HEK293 (cell line): ENCODE measurements around the gene TMEM185B.
A peak's percentile ranks its signal among the peaks of the same experiment; 100 is the strongest.

Experiments used
- CTCF ChIA-PET: fragments of 350-600 bp; formaldehyde crosslinking; extraction: SDS; loops from one replicate; lab custom pipeline; 2021; ENCODE audit warnings: antibody characterized with exemption; lab: Yijun Ruan, JAX
- POLR2A ChIA-PET: fragments of 300-600 bp; formaldehyde crosslinking; extraction: SDS; loops from one replicate; lab custom pipeline; 2020; ENCODE audit warnings: antibody characterized with exemption, inconsistent platforms; lab: Yijun Ruan, JAX
- H3K27ac ChIP-seq: fragments of 200-500 bp; sonication (Bioruptor generic); 2 replicates; pipeline ENCODE4 v1.5.1; 2014; ENCODE audit warnings: low read depth, low read length, control low read depth, inconsistent platforms; ENCODE audit errors: extremely low read depth
- H3K36me3 ChIP-seq, 2 experiments: fragments of 200-500 bp in 1 of 2; sonication (Bioruptor generic) in 1 of 2; 1 replicate in 1 of 2; 2 replicates in 1 of 2; pipeline ENCODE4 v1.5.1; 2014 to 2017; ENCODE audit warnings: inconsistent platforms in 2 of 2, low read length in 2 of 2; ENCODE audit not compliant: control insufficient read depth in 2 of 2, insufficient read depth in 1 of 2
- H3K4me1 ChIP-seq: fragments of 200-500 bp; sonication (Bioruptor generic); 2 replicates; pipeline ENCODE4 v1.5.1; 2014; ENCODE audit warnings: mild to moderate bottlenecking, low read length, inconsistent platforms; ENCODE audit not compliant: control insufficient read depth, insufficient read depth
- H3K4me3 ChIP-seq: 2 replicates; pipeline ENCODE4 v1.5.1; 2011; ENCODE audit warnings: low read depth, mild to moderate bottlenecking, control low read depth, low read length, moderate library complexity
- H3K9me3 ChIP-seq: fragments of 200-500 bp; sonication (Bioruptor generic); 2 replicates; pipeline ENCODE4 v1.5.1; 2014; ENCODE audit warnings: low read depth, low read length, inconsistent platforms; ENCODE audit not compliant: control insufficient read depth, insufficient read depth
- BCL11A ChIP-seq: fragments of 450-650 bp; formaldehyde crosslinking; IDR thresholded peaks from 2 replicates; pipeline ENCODE4 v1.5.1; 2016; ENCODE audit warnings: low read depth, missing biosample characterization, missing genetic modification characterization
- EGR2 ChIP-seq: fragments of 450-650 bp; formaldehyde crosslinking; IDR thresholded peaks from 2 replicates; pipeline ENCODE4 v1.5.1; 2016; ENCODE audit warnings: low read depth, missing biosample characterization, missing genetic modification characterization
- GFI1B ChIP-seq: fragments of 450-650 bp; formaldehyde crosslinking; IDR thresholded peaks from 2 replicates; pipeline ENCODE4 v1.5.1; 2016; ENCODE audit warnings: missing biosample characterization, missing genetic modification characterization
- MEIS1 ChIP-seq: sonication (generic); formaldehyde crosslinking; IDR thresholded peaks from 2 replicates; pipeline ENCODE4 v1.8.1; 2022; ENCODE audit warnings: missing genetic modification reagents, mild to moderate bottlenecking, borderline replicate concordance
- TCF7L2 ChIP-seq: IDR thresholded peaks from 2 replicates; pipeline ENCODE4 v1.6.1; 2011; ENCODE audit warnings: low read depth, mild to moderate bottlenecking, inconsistent platforms, low read length, moderate library complexity, borderline replicate concordance
- TRIM28 ChIP-seq: IDR thresholded peaks from 2 replicates; pipeline ENCODE4 v1.6.1; 2011; ENCODE audit warnings: low read length, control low read depth, borderline replicate concordance
- ZNF138 ChIP-seq: fragments of 450-650 bp; formaldehyde crosslinking; IDR thresholded peaks from 2 replicates; pipeline ENCODE4 v1.5.1; 2016; ENCODE audit warnings: missing biosample characterization, missing genetic modification characterization, borderline replicate concordance
- ZNF155 ChIP-seq: fragments of 450-650 bp; formaldehyde crosslinking; IDR thresholded peaks from 2 replicates; pipeline ENCODE4 v1.5.1; 2016; ENCODE audit warnings: missing biosample characterization, missing genetic modification characterization
- ZNF19 ChIP-seq: fragments of 450-650 bp; formaldehyde crosslinking; IDR thresholded peaks from 2 replicates; pipeline ENCODE4; 2016; ENCODE audit warnings: missing biosample characterization, missing genetic modification characterization, low read depth
- ZNF23 ChIP-seq: fragments of 450-650 bp; formaldehyde crosslinking; IDR thresholded peaks from 2 replicates; pipeline ENCODE4 v1.5.1; 2016; ENCODE audit warnings: missing biosample characterization, missing genetic modification characterization, borderline replicate concordance
- ZNF274 ChIP-seq, 2 experiments: fragments of 200-500 bp in 1 of 2; fragments of 450-650 bp in 1 of 2; sonication (Bioruptor generic) in 1 of 2; formaldehyde crosslinking in 1 of 2; IDR thresholded peaks; 2 replicates each; pipeline versions ENCODE4 v1.5.1 to v1.6.1; 2014 to 2016; ENCODE audit warnings: borderline replicate concordance in 1 of 2, inconsistent platforms in 1 of 2, low read length in 1 of 2, missing biosample characterization in 1 of 2, missing genetic modification characterization in 1 of 2
- ZNF354C ChIP-seq: fragments of 450-650 bp; formaldehyde crosslinking; IDR thresholded peaks from 2 replicates; pipeline ENCODE4 v1.5.1; 2016; ENCODE audit warnings: missing biosample characterization, missing genetic modification characterization, low read depth, borderline replicate concordance
- ZNF394 ChIP-seq: fragments of 450-650 bp; formaldehyde crosslinking; IDR thresholded peaks from 2 replicates; pipeline ENCODE4 v1.5.1; 2016; ENCODE audit warnings: missing biosample characterization, missing genetic modification characterization, mild to moderate bottlenecking, moderate library complexity, borderline replicate concordance
- ZNF529 ChIP-seq: fragments of 450-650 bp; formaldehyde crosslinking; IDR thresholded peaks from 2 replicates; pipeline ENCODE4 v1.5.1; 2017; ENCODE audit warnings: missing genetic modification characterization, missing biosample characterization; ENCODE audit not compliant: insufficient replicate concordance
- ZNF558 ChIP-seq: fragments of 450-650 bp; formaldehyde crosslinking; IDR thresholded peaks from 2 replicates; pipeline ENCODE4 v1.5.1; 2016; ENCODE audit warnings: missing biosample characterization, missing genetic modification characterization
- ZNF585B ChIP-seq: fragments of 450-650 bp; formaldehyde crosslinking; IDR thresholded peaks from 2 replicates; pipeline ENCODE4 v1.5.1; 2016; ENCODE audit warnings: missing biosample characterization, missing genetic modification characterization
- ZNF600 ChIP-seq: fragments of 450-650 bp; formaldehyde crosslinking; IDR thresholded peaks from 2 replicates; pipeline ENCODE4 v1.5.1; 2016; ENCODE audit warnings: missing biosample characterization, missing genetic modification characterization
- ZNF660 ChIP-seq: fragments of 450-650 bp; IDR thresholded peaks from 2 replicates; pipeline ENCODE4 v1.5.1; 2018; ENCODE audit warnings: missing biosample characterization, mild to moderate bottlenecking, missing genetic modification characterization
- ZNF701 ChIP-seq: fragments of 450-650 bp; formaldehyde crosslinking; IDR thresholded peaks from 2 replicates; pipeline ENCODE4 v1.5.1; 2016; ENCODE audit warnings: missing biosample characterization, missing genetic modification characterization
- ZNF776 ChIP-seq: fragments of 450-650 bp; formaldehyde crosslinking; IDR thresholded peaks from 2 replicates; pipeline ENCODE4 v1.5.0; 2017; ENCODE audit warnings: missing biosample characterization, missing genetic modification characterization, borderline replicate concordance
- ZSCAN30 ChIP-seq: fragments of 450-650 bp; IDR thresholded peaks from 2 replicates; pipeline ENCODE4 v1.5.1; 2018; ENCODE audit warnings: missing biosample characterization, mild to moderate bottlenecking, missing genetic modification characterization, moderate library complexity
- TF ChIP-seq, protein P1 (sequence below): fragments of 450-650 bp; IDR thresholded peaks from 2 replicates; pipeline ENCODE4 v1.5.1; 2018; ENCODE audit warnings: missing biosample characterization, missing genetic modification characterization
- TF ChIP-seq, protein P2 (sequence below): fragments of 450-650 bp; formaldehyde crosslinking; IDR thresholded peaks from 2 replicates; pipeline ENCODE4 v1.5.1; 2016; ENCODE audit warnings: missing biosample characterization, missing genetic modification characterization
- TF ChIP-seq, protein P3 (sequence below): fragments of 450-650 bp; formaldehyde crosslinking; IDR thresholded peaks from 2 replicates; pipeline ENCODE4 v1.5.1; 2016; ENCODE audit warnings: missing biosample characterization, missing genetic modification characterization, borderline replicate concordance
- TF ChIP-seq, protein P4 (sequence below): sonication (generic); formaldehyde crosslinking; IDR thresholded peaks from 2 replicates; pipeline ENCODE4 v1.8.1; 2022; ENCODE audit warnings: mild to moderate bottlenecking, moderate library complexity, missing genetic modification reagents
- TF ChIP-seq, protein P5 (sequence below): fragments of 450-650 bp; formaldehyde crosslinking; IDR thresholded peaks from 2 replicates; pipeline ENCODE4 v1.5.1; 2016; ENCODE audit warnings: missing biosample characterization, missing genetic modification characterization
- TF ChIP-seq, protein P6 (sequence below): fragments of 450-650 bp; formaldehyde crosslinking; IDR thresholded peaks from 2 replicates; pipeline ENCODE4 v1.5.1; 2017; ENCODE audit warnings: missing biosample characterization, mild to moderate bottlenecking, missing genetic modification characterization, moderate library complexity

TMEM185B gene

DNA sequence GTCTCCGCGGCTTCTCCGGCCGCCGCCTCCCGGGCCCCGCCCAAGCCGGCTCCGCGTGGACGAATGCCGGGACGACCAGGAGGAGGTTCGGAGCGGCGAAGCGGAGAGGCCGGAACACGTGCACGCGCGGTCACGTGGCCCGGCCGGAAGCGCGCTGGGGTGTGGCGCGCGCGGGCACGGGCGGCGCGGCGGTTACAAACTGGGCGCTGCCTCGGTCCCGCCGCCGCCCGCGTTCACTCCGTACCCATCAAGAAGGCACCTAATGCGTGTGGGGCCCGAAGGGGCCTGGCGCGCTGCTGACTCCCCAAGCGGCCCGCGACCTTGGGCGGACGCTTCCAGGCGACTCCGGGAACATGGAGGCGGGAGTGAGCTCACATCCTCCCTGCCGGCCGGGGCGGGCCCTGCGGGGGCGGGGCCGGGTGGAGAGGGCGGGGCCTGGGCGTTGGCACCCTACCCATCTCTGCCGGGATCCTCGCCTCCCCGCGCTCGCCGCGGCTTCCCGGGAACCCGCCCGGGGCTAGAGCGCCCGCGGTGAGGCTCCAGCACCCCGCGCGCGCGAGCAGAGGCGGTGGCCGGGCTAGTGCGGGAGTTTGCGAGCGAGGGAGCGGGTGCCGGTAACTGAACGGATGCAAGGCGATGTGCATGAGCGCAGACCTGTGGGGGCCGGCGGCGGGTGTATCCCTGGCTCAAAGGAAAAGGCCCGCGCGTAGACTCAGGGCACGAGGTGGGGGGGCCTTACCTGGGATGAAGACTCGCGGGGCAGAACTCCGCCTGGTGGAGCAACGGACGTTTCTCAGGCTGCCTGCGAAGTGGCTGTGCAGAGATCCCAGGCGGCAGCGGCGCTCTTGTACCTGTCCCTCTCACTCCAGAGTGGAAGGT, at the start of gene TMEM185B:
Gene TMEM185B, minus strand, starts transcription at position 367 of the 879 bp plus-strand sequence. CDS start 424 bp downstream, outside the sequence.
- ChIA-PET CTCF (interaction anchor here (0.6 kb wide), 1 partner anchor 12 kb away, joined by 5 read pairs; no protein-coding TSS in a partner anchor), POLR2A (interaction anchor here (1.0 to 2.0 kb wide), 8 partner anchors 9 to 29 kb away, joined by 3 to 14 read pairs (median 3); partner anchors contain the start of gene RALB)
- H3K9me3 ChIP-seq, result no peaks in the 10 kb centered on the region
- H3K4me3 ChIP-seq, result peak within 1 kb of the TSS; percentile 66
- peaks cover 0 to 30% of the 10 kb centered on the region in 2 experiments; a peak in 1 of 3 replicates for H3K36me3 ChIP-seq
- peak within 1 kb of the TSS; percentile 81 for H3K27ac ChIP-seq
- no peaks in the 10 kb centered on the region for H3K4me1 ChIP-seq
- TF ChIP-seq ZNF19 (no peak), ZNF585B (tag by site-specific recombination) (no peak), ZNF394 (tag by site-specific recombination) (0 out of 2 replicates have a peak, but pooled peaks have one; percentile 26), ZNF354C (tag by site-specific recombination) (no peak), ZNF701 (no peak), TCF7L2 (no peak), ZNF274 (IDR thresholded peaks at IDR 0.05; ENCODE audit: low read length) (no peak), ZNF274 (tag by site-specific recombination; IDR thresholded peaks at IDR 0.05; ENCODE audit: borderline replicate concordance) (no peak), BCL11A (tag by site-specific recombination) (no peak), ZNF776 (tag by site-specific recombination) (no peak), MEIS1 (CRISPR knock-in tag) (no peak), ZNF558 (no peak), TRIM28 (no peak), ZNF155 (tag by site-specific recombination) (no peak), GFI1B (tag by site-specific recombination) (no peak), ZNF600 (tag by site-specific recombination) (no peak), ZNF660 (tag by site-specific recombination) (no peak), ZNF529 (tag by site-specific recombination) (no peak), ZNF23 (tag by site-specific recombination) (no peak), ZNF138 (no peak), ZSCAN30 (tag by site-specific recombination) (0 out of 2 replicates have a peak, but pooled peaks have one; percentile 30), EGR2 (tag by site-specific recombination) (peak; percentile 38)
- TF ChIP-seq, protein P1, sequence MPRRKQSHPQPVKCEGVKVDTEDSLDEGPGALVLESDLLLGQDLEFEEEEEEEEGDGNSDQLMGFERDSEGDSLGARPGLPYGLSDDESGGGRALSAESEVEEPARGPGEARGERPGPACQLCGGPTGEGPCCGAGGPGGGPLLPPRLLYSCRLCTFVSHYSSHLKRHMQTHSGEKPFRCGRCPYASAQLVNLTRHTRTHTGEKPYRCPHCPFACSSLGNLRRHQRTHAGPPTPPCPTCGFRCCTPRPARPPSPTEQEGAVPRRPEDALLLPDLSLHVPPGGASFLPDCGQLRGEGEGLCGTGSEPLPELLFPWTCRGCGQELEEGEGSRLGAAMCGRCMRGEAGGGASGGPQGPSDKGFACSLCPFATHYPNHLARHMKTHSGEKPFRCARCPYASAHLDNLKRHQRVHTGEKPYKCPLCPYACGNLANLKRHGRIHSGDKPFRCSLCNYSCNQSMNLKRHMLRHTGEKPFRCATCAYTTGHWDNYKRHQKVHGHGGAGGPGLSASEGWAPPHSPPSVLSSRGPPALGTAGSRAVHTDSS (tag by site-specific recombination), result no peak
- TF ChIP-seq, protein P2, sequence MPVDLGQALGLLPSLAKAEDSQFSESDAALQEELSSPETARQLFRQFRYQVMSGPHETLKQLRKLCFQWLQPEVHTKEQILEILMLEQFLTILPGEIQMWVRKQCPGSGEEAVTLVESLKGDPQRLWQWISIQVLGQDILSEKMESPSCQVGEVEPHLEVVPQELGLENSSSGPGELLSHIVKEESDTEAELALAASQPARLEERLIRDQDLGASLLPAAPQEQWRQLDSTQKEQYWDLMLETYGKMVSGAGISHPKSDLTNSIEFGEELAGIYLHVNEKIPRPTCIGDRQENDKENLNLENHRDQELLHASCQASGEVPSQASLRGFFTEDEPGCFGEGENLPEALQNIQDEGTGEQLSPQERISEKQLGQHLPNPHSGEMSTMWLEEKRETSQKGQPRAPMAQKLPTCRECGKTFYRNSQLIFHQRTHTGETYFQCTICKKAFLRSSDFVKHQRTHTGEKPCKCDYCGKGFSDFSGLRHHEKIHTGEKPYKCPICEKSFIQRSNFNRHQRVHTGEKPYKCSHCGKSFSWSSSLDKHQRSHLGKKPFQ (tag by site-specific recombination), result no peak
- TF ChIP-seq, protein P3, sequence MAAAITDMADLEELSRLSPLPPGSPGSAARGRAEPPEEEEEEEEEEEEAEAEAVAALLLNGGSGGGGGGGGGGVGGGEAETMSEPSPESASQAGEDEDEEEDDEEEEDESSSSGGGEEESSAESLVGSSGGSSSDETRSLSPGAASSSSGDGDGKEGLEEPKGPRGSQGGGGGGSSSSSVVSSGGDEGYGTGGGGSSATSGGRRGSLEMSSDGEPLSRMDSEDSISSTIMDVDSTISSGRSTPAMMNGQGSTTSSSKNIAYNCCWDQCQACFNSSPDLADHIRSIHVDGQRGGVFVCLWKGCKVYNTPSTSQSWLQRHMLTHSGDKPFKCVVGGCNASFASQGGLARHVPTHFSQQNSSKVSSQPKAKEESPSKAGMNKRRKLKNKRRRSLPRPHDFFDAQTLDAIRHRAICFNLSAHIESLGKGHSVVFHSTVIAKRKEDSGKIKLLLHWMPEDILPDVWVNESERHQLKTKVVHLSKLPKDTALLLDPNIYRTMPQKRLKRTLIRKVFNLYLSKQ (tag by site-specific recombination), result no peak
- TF ChIP-seq, protein P4, sequence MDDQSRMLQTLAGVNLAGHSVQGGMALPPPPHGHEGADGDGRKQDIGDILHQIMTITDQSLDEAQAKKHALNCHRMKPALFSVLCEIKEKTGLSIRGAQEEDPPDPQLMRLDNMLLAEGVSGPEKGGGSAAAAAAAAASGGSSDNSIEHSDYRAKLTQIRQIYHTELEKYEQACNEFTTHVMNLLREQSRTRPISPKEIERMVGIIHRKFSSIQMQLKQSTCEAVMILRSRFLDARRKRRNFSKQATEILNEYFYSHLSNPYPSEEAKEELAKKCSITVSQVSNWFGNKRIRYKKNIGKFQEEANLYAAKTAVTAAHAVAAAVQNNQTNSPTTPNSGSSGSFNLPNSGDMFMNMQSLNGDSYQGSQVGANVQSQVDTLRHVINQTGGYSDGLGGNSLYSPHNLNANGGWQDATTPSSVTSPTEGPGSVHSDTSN (CRISPR knock-in tag), result no peak
- TF ChIP-seq, protein P5, sequence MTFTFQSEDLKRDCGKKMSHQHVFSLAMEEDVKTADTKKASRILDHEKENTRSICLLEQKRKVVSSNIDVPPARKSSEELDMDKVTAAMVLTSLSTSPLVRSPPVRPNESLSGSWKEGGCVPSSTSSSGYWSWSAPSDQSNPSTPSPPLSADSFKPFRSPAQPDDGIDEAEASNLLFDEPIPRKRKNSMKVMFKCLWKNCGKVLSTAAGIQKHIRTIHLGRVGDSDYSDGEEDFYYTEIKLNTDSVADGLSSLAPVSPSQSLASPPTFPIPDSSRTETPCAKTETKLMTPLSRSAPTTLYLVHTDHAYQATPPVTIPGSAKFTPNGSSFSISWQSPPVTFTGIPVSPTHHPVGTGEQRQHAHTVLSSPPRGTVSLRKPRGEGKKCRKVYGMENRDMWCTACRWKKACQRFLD (tag by site-specific recombination), result no peak
- TF ChIP-seq, protein P6, sequence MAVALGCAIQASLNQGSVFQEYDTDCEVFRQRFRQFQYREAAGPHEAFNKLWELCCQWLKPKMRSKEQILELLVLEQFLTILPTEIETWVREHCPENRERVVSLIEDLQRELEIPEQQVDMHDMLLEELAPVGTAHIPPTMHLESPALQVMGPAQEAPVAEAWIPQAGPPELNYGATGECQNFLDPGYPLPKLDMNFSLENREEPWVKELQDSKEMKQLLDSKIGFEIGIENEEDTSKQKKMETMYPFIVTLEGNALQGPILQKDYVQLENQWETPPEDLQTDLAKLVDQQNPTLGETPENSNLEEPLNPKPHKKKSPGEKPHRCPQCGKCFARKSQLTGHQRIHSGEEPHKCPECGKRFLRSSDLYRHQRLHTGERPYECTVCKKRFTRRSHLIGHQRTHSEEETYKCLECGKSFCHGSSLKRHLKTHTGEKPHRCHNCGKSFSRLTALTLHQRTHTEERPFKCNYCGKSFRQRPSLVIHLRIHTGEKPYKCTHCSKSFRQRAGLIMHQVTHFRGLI, result no peak
